H1 (cell line): ENCODE data around the gene CAMKMT. TPM values are rescaled to one million over a fixed set of nuclear protein-coding genes. Genes with fewer than 3 reads are reported as not detected.

Source experiments
- CTCF ChIA-PET: fragments of 300-600 bp; sonication (Branson Sonifier 250); formaldehyde crosslinking; loops from one replicate; lab custom pipeline; 2021; ENCODE audit not compliant: partially characterized antibody; lab: Charles Lee
- POLR2A ChIA-PET: fragments of 300-600 bp; sonication (Branson Sonifier 250); formaldehyde crosslinking; loops from one replicate; lab custom pipeline; 2021; ENCODE audit warnings: inconsistent platforms; ENCODE audit not compliant: partially characterized antibody; lab: Charles Lee
- DNase-seq, 2 experiments: peaks; one replicate each; pipeline versions ENCODE4 v3.0.0 to v3.0.0-alpha.2; 2010 to 2022; ENCODE audit warnings: low spot score in 2 of 2, low read depth in 1 of 2, mixed read lengths in 1 of 2
- FAIRE-seq: peaks from 2 replicates; lab custom pipeline; 2011; peaks lifted over from hg19 to GRCh38; lab: Jason Lieb, UNC
- H2AFZ ChIP-seq: 2 replicates; pipeline ENCODE4 v1.8.1; 2012; ENCODE audit warnings: low read length, inconsistent platforms
- H2AK5ac ChIP-seq: 2 replicates; pipeline ENCODE4 v1.6.1; 2013; ENCODE audit warnings: low read depth, low read length
- H2BK120ac ChIP-seq: replicated peaks from 2 replicates; pipeline ENCODE3; 2013; ENCODE audit warnings: low read depth, low read length, inconsistent platforms
- H2BK12ac ChIP-seq: 2 replicates; pipeline ENCODE4 v1.6.1; 2013; ENCODE audit warnings: low read depth, low read length
- H2BK15ac ChIP-seq: 2 replicates; pipeline ENCODE4 v1.6.1; 2013; ENCODE audit warnings: low read length
- H2BK20ac ChIP-seq: 2 replicates; pipeline ENCODE4 v1.6.1; 2013; ENCODE audit warnings: low read length
- H2BK5ac ChIP-seq: 2 replicates; pipeline ENCODE4 v1.6.1; 2013; ENCODE audit warnings: low read depth, low read length
- H3K14ac ChIP-seq: 2 replicates; pipeline ENCODE4 v1.6.1; 2013; ENCODE audit warnings: inconsistent platforms; ENCODE audit not compliant: insufficient read length
- H3K18ac ChIP-seq: 2 replicates; pipeline ENCODE4 v1.6.1; 2013; ENCODE audit warnings: low read length; ENCODE audit errors: extremely low read depth
- H3K23ac ChIP-seq: 2 replicates; pipeline ENCODE4 v1.6.1; 2013; ENCODE audit warnings: inconsistent platforms; ENCODE audit not compliant: insufficient read length
- H3K23me2 ChIP-seq: 2 replicates; pipeline ENCODE4 v1.6.1; 2013; ENCODE audit warnings: low read depth, low read length
- H3K27ac ChIP-seq: 2 replicates; pipeline ENCODE4 v1.6.1; 2011; ENCODE audit warnings: low read depth, low read length, inconsistent platforms
- H3K27me3 ChIP-seq, 4 experiments: replicated peaks in 1 of 4; 1 replicate in 1 of 4; 2 replicates in 3 of 4; pipeline versions ENCODE4 v1.6.1 to v1.8.1; 2011 to 2013; ENCODE audit warnings: low read length in 3 of 4, mild to moderate bottlenecking in 3 of 4, inconsistent platforms in 2 of 4, mixed read lengths in 2 of 4, moderate library complexity in 1 of 4; ENCODE audit not compliant: control insufficient read depth in 3 of 4, insufficient read depth in 3 of 4; ENCODE audit errors: extremely low read depth in 1 of 4
- H3K36me3 ChIP-seq, 4 experiments: 2 replicates each; pipeline versions ENCODE4 v1.6.1 to v1.8.1; 2011 to 2013; ENCODE audit warnings: mild to moderate bottlenecking in 4 of 4, low read length in 3 of 4, moderate library complexity in 2 of 4, control low read depth in 1 of 4, inconsistent platforms in 1 of 4; ENCODE audit not compliant: insufficient read depth in 4 of 4, control insufficient read depth in 2 of 4
- H3K4ac ChIP-seq: replicated peaks from 2 replicates; pipeline ENCODE3; 2013; ENCODE audit warnings: low read length, low read depth, mixed read lengths, inconsistent platforms; ENCODE audit not compliant: insufficient read length
- H3K4me1 ChIP-seq, 4 experiments: replicated peaks in 1 of 4; 1 replicate in 1 of 4; 2 replicates in 3 of 4; pipeline versions ENCODE4 v1.6.1 to v1.8.1; 2011 to 2013; ENCODE audit warnings: low read length in 3 of 4, inconsistent platforms in 2 of 4, mixed read lengths in 1 of 4; ENCODE audit not compliant: insufficient read depth in 4 of 4, control insufficient read depth in 3 of 4
- H3K4me2 ChIP-seq, 2 experiments: 2 replicates each; pipeline versions ENCODE4 v1.6.1 to v1.8.1; 2011 to 2013; ENCODE audit warnings: low read depth in 2 of 2, low read length in 2 of 2, control low read depth in 1 of 2, inconsistent platforms in 1 of 2, mild to moderate bottlenecking in 1 of 2; ENCODE audit not compliant: insufficient read depth in 1 of 2
- H3K4me3 ChIP-seq, 4 experiments: fragments of 200-600, 300-600 bp in 1 of 4; sonication (generic), shearing (Covaris generic), sonication (Bioruptor Twin) in 1 of 4; 2 replicates each; pipeline versions ENCODE4 v1.5.1 to v1.8.1; 2011 to 2016; ENCODE audit warnings: low read length in 4 of 4, low read depth in 3 of 4, control low read depth in 2 of 4, inconsistent platforms in 2 of 4, mild to moderate bottlenecking in 2 of 4, mixed read lengths in 1 of 4, moderate library complexity in 1 of 4; ENCODE audit not compliant: insufficient read depth in 2 of 4; ENCODE audit errors: extremely low read depth in 1 of 4
- H3K56ac ChIP-seq: replicated peaks from 2 replicates; pipeline ENCODE3; 2013; ENCODE audit warnings: low read depth, mild to moderate bottlenecking, mixed read lengths, low read length, inconsistent platforms; ENCODE audit not compliant: insufficient read length
- H3K79me1 ChIP-seq: 2 replicates; pipeline ENCODE4 v1.6.1; 2013; ENCODE audit warnings: low read depth, low read length, control low read depth
- H3K79me2 ChIP-seq, 2 experiments: 2 replicates each; pipeline versions ENCODE4 v1.6.1 to v1.8.1; 2012 to 2013; ENCODE audit warnings: low read length in 2 of 2, mild to moderate bottlenecking in 2 of 2, inconsistent platforms in 1 of 2; ENCODE audit not compliant: insufficient read depth in 2 of 2, control insufficient read depth in 1 of 2
- H3K9ac ChIP-seq, 4 experiments: replicated peaks in 1 of 4; 1 replicate in 1 of 4; 2 replicates in 3 of 4; pipeline versions ENCODE4 v1.6.1 to v1.8.1; 2011 to 2013; ENCODE audit warnings: low read depth in 3 of 4, low read length in 3 of 4, control low read depth in 2 of 4, mild to moderate bottlenecking in 2 of 4, moderate library complexity in 2 of 4, inconsistent platforms in 1 of 4; ENCODE audit errors: extremely low read depth in 1 of 4
- H3K9me3 ChIP-seq, 2 experiments: 2 replicates each; pipeline versions ENCODE4 v1.6.1 to v1.8.1; 2012 to 2013; ENCODE audit warnings: mild to moderate bottlenecking in 2 of 2, moderate library complexity in 2 of 2, control low read depth in 1 of 2, inconsistent platforms in 1 of 2, low read depth in 1 of 2, low read length in 1 of 2, mixed read lengths in 1 of 2; ENCODE audit not compliant: insufficient read depth in 2 of 2
- H4K20me1 ChIP-seq, 2 experiments: replicated peaks in 1 of 2; 2 replicates each; pipeline versions ENCODE3 to v1.8.1; 2011 to 2013; ENCODE audit warnings: inconsistent platforms in 2 of 2, low read length in 2 of 2, mild to moderate bottlenecking in 1 of 2; ENCODE audit not compliant: insufficient read depth in 2 of 2, control insufficient read depth in 1 of 2
- H4K5ac ChIP-seq: 2 replicates; pipeline ENCODE4 v1.6.1; 2013; ENCODE audit warnings: low read length, low read depth, mixed read lengths, inconsistent platforms; ENCODE audit not compliant: insufficient read length
- H4K8ac ChIP-seq: 2 replicates; pipeline ENCODE4 v1.8.0; 2013; ENCODE audit warnings: mild to moderate bottlenecking, moderate library complexity, low read length, inconsistent platforms; ENCODE audit not compliant: insufficient read depth; ENCODE audit errors: extremely low read depth
- H4K91ac ChIP-seq: replicated peaks from 2 replicates; pipeline ENCODE3; 2013; ENCODE audit warnings: low read length, mixed read lengths, inconsistent platforms; ENCODE audit not compliant: insufficient read length
- CTBP2 ChIP-seq: IDR thresholded peaks from 2 replicates; pipeline ENCODE4 v1.7.0; 2011; ENCODE audit warnings: borderline replicate concordance, mild to moderate bottlenecking, moderate library complexity, mixed read lengths, low read length; ENCODE audit not compliant: insufficient read depth, insufficient read length
- WGBS, 2 experiments: shearing (Covaris generic) in 1 of 2; methylation state at CpG; one replicate each; pipeline versions ENCODE4 v1.1.6 to v1.1.7; 2013 to 2015; ENCODE audit warnings: low lambda C conversion rate in 2 of 2, mixed read lengths in 2 of 2, inconsistent platforms in 1 of 2, low coverage in 1 of 2, missing lambda C conversion rate in 1 of 2; ENCODE audit not compliant: insufficient replicate concordance in 2 of 2, insufficient coverage in 1 of 2, insufficient read length in 1 of 2; ENCODE audit errors: extremely low coverage in 1 of 2, missing lambda C conversion rate in 1 of 2; 5-methylcytosine and 5-hydroxymethylcytosine counted together
- polyA plus RNA-seq, 7 experiments: library from polyadenylated mRNA; depleted of rRNA in 3 of 7; stranded (reverse) in 5 of 7; unstranded in 2 of 7; fragments of >200 nt in 5 of 7; fragments of 200-250 nt in 2 of 7; gene quantifications; 1 replicate in 5 of 7; 2 replicates in 1 of 7; 4 replicates in 1 of 7; pipeline versions ENCODE4 v1.2.1 to v1.2.3, GENCODE V29; 2011 to 2013; ENCODE audit warnings: missing spikeins in 2 of 7, mixed read lengths in 2 of 7
- total RNA-seq: library from RNA; stranded (reverse); fragmentation: NEBNext Ultra II Directional; extraction: Animal tissue kit (Norgen Biotek cat#: 25700); gene quantifications from 2 replicates; pipeline ENCODE4 v1.2.1, GENCODE V29; 2021
- TF ChIP-seq, protein P1 (sequence below): IDR thresholded peaks from 2 replicates; pipeline ENCODE4 v1.6.1; 2012; ENCODE audit warnings: inconsistent platforms

Gene CAMKMT
- total and polyA plus RNA-seq, 2 of the 8 experiments (the other 6 are each of a cell fraction or from before 2014, with no cell fraction given), result 14.7 to 22.4 TPM

- no peak for DNase-seq
- Histone ChIP-seq H3K4me1 (no peaks in the 10 kb centered on the region), H2BK120ac (no peak overlapping the region), H3K36me3 (no peaks in the 10 kb centered on the region), H4K20me1 (no peaks in the 10 kb centered on the region), H3K23ac (no peak overlapping the region), H4K8ac (no peak overlapping the region), H4K91ac (no peak overlapping the region), H2AFZ (no peak overlapping the region), H2BK20ac (no peak overlapping the region), H2BK15ac (no peak overlapping the region), H3K27me3 (no peaks in the 10 kb centered on the region), H3K56ac (no peak overlapping the region), H3K4me2 (no peak overlapping the region), H2BK5ac (no peak overlapping the region), H2AK5ac (no peak overlapping the region), H3K9ac (no peak overlapping the region), H3K14ac (no peak overlapping the region), H3K9me3 (no peaks in the 10 kb centered on the region), H3K4ac (no peak overlapping the region), H4K5ac (no peak overlapping the region), H3K27ac (no peak overlapping the region), H3K23me2 (no peaks in the 10 kb centered on the region), H3K18ac (no peak overlapping the region), H3K79me2 (no peaks in the 10 kb centered on the region), H3K79me1 (no peaks in the 10 kb centered on the region; the same call in 1 of the 2 replicates), H3K4me3 (no peak overlapping the region), H2BK12ac (no peak overlapping the region)
- 77% methylated on average over 3 of the region's 3 CpGs; no CpG with 5 or more reads in 1 of the 2 experiments for WGBS, 2 experiments
- TF ChIP-seq CTBP2, result no peak
- TF ChIP-seq, protein P1, sequence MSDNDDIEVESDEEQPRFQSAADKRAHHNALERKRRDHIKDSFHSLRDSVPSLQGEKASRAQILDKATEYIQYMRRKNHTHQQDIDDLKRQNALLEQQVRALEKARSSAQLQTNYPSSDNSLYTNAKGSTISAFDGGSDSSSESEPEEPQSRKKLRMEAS, result no peak
- POLR2A ChIA-PET, result interaction anchor here (0.6 kb wide), 1 partner anchor 43 kb away, joined by 3 read pairs; no protein-coding TSS in a partner anchor
- no peak for FAIRE-seq
- CTCF ChIA-PET, result interaction anchor here (1.4 to 2.8 kb wide), 2 partner anchors 86 to 101 kb away, joined by 5 to 9 read pairs; no protein-coding TSS in a partner anchor
Measured at GRCh38 chr2:44580875-44581515, 219.2 kb downstream of the CAMKMT start.
